GM23338 (cell line): ENCODE measurements around the gene BPIFB6.

Experiments used
- CREB1 ChIP-seq: fragments of 250-450 bp; sonication (Bioruptor Pico); IDR thresholded peaks from 2 replicates; pipeline ENCODE4 v1.5.0; 2020; ENCODE audit warnings: low read depth, mild to moderate bottlenecking, moderate library complexity
- CTCF ChIP-seq, 2 experiments: fragments of 200-600 bp in 1 of 2; sonication (generic) in 1 of 2; conservative IDR thresholded peaks; 2 replicates each; pipeline versions ENCODE4 v1.5.1 to v1.6.1; 2016 to 2017; ENCODE audit warnings: antibody characterized with exemption in 2 of 2, low read depth in 2 of 2, mild to moderate bottlenecking in 2 of 2, moderate library complexity in 1 of 2
- EZH2 ChIP-seq: fragments of 200-600 bp; sonication (generic); IDR thresholded peaks from one replicate; pipeline ENCODE4 v1.8.0; 2017; ENCODE audit warnings: antibody characterized with exemption, mild to moderate bottlenecking, low read depth; ENCODE audit not compliant: unreplicated experiment
- EZH2phosphoT487 ChIP-seq: fragments of 200-600 bp; sonication (generic); IDR thresholded peaks from one replicate; pipeline ENCODE4 v1.8.1; 2018; ENCODE audit warnings: antibody characterized with exemption; ENCODE audit not compliant: unreplicated experiment
- JUNB ChIP-seq: IDR thresholded peaks from one replicate; pipeline ENCODE4 v1.6.1; 2016; ENCODE audit warnings: antibody characterized with exemption; ENCODE audit not compliant: unreplicated experiment
- POLR2AphosphoS5 ChIP-seq: IDR thresholded peaks from 2 replicates; pipeline ENCODE4 v1.6.1; 2016; ENCODE audit warnings: antibody characterized with exemption, low read depth

DNA sequence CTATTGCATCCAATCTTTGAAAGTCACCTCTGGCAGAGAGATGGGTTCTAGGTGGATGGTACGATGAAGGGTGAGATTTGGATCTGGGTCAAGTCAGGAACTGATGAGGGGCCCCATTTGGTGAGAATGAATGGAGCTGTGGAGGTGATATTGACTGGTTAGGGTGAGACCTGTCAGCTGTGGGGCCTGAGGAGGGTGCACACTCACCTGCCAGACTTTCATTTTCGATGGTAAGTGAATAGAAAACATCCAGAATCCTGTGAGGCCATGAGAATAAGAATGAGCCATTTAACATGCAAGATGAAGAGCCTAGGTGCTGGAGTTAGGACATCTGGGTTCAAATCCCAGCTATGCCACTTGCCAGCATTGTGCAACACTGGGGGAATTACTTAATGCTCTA, 34.0 kb upstream of the BPIFB6 start:
- no peak for TF ChIP-seq CTCF (conservative IDR thresholded peaks at IDR 0.05; ENCODE audit: low read depth in 2 of 2)
- TF ChIP-seq POLR2AphosphoS5 = no peak
- no peak for TF ChIP-seq JUNB
- TF ChIP-seq EZH2 = no peak
- no peak for TF ChIP-seq EZH2phosphoT487
- no peak for TF ChIP-seq CREB1
